Mucosa of rectum (tissue), 2 donors: ENCODE measurements around the gene PIP5K1B.

Source experiments
- H3K27ac ChIP-seq, 2 donors: one replicate each; pipeline ENCODE4 v1.7.0; 2013; ENCODE audit warnings: inconsistent platforms in 2 of 2, low read depth in 2 of 2, low read length in 2 of 2
- H3K27me3 ChIP-seq, 2 donors: one replicate each; pipeline ENCODE4 v1.7.0; 2013; ENCODE audit warnings: low read length in 2 of 2; ENCODE audit not compliant: control insufficient read depth in 2 of 2, insufficient read depth in 2 of 2
- H3K36me3 ChIP-seq, 2 donors: one replicate each; pipeline ENCODE4 v1.7.0; 2013; ENCODE audit warnings: low read length in 2 of 2; ENCODE audit not compliant: control insufficient read depth in 2 of 2, insufficient read depth in 2 of 2
- H3K4me1 ChIP-seq, 2 donors: one replicate each; pipeline ENCODE4 v1.7.0; 2013; ENCODE audit warnings: low read length in 2 of 2, mild to moderate bottlenecking in 1 of 2; ENCODE audit not compliant: control insufficient read depth in 2 of 2, insufficient read depth in 2 of 2
- H3K4me3 ChIP-seq, 2 donors: one replicate each; pipeline ENCODE4 v1.7.0; 2013; ENCODE audit warnings: low read length in 2 of 2
- H3K9ac ChIP-seq, 2 donors: one replicate each; pipeline ENCODE4 v1.7.0; 2013; ENCODE audit warnings: low read length in 2 of 2, low read depth in 1 of 2, mild to moderate bottlenecking in 1 of 2
- H3K9me3 ChIP-seq, 2 donors: one replicate each; pipeline ENCODE4 v1.7.0; 2013; ENCODE audit warnings: low read length in 2 of 2; ENCODE audit not compliant: control insufficient read depth in 2 of 2
- donor health status: healthy.
- donor health status: Normal muscosa, but diverticular disease.

Gene PIP5K1B

GRCh38 chr9:68746525-68746924 lies 41.5 kb downstream of the PIP5K1B start:
- Histone ChIP-seq H3K27me3 (no peaks in the 10 kb centered on the region), H3K4me1 (peaks cover 8 to 20% of the 10 kb centered on the region in 2 donors), H3K4me3 (no peak overlapping the region), H3K27ac (peak overlapping the region; percentile 44 to 61), H3K36me3 (peaks cover 5 to 10% of the 10 kb centered on the region in 2 donors), H3K9ac (no peak overlapping the region), H3K9me3 (no peaks in the 10 kb centered on the region)

DNA sequence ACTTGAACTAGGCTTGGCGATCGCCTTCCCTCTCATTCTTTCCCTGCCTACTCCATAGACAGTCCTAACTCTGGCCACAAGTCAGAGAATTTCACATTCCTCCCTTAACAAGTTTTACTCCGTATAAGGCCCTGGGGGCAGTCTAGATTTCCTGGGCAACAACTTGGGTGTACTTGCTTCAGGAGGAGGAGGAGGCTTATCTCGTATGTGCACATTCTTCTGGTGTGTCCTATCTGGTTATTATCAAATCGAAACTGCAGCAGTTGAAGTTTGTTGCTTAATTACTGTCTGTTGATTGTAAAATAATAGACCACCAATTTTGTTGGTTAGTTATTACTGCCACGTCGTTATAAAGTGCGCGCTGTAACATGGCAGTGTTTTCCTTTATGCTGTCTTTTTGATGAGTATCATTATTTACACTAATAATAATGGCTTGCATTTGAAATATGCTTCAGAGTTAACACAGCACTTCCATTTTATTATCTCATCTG lies 42.0 kb downstream of the PIP5K1B start:
- H3K36me3 ChIP-seq = peaks cover 5 to 10% of the 10 kb centered on the region in 2 donors
- peak overlapping the region; percentile 44 to 61 for H3K27ac ChIP-seq
- no peaks in the 10 kb centered on the region for H3K27me3 ChIP-seq
- peaks cover 7 to 18% of the 10 kb centered on the region in 2 donors for H3K4me1 ChIP-seq
- peak overlapping the region in 1 of 2 donors; percentile 31 for H3K9ac ChIP-seq
- no peaks in the 10 kb centered on the region for H3K9me3 ChIP-seq
- H3K4me3 ChIP-seq = peak overlapping the region in 1 of 2 donors; percentile 29

GRCh38 chr9:68749135-68749534 lies 44.1 kb downstream of the PIP5K1B start:
- Histone ChIP-seq H3K4me1 (peaks cover 7 to 13% of the 10 kb centered on the region in 2 donors), H3K9me3 (no peaks in the 10 kb centered on the region)

DNA sequence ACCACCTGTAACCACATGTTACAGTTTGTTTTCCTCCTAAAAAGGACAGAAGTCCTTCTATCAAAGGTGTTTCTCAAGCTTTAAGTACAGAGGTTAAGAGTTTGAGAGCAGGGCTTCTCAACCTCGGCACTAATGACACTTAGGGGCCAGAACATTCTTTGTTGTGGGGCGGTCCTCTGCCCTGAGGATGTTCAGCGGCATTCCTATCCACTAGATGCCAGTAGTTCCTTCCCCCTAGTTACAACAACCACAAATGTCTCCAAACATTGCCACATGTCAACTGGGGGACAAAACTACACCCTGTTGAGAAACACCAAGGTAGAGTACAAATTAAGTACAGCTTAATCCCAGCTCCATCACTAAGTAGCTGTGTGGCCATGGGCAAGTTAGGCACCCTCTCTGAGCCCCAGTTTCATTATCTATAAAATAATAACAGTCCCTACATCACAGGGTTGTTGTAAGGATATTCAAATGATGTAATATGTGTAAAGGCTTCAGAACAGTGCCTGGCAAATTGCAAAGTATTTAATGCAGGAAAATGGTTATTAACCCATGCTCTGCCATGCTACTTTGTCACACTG lies 44.6 kb downstream of the PIP5K1B start:
- peaks cover 7 to 13% of the 10 kb centered on the region in 2 donors for H3K4me1 ChIP-seq
- H3K9ac ChIP-seq = no peak overlapping the region
- H3K9me3 ChIP-seq = no peaks in the 10 kb centered on the region
- H3K36me3 ChIP-seq = peaks cover 5 to 7% of the 10 kb centered on the region in 2 donors
- no peak overlapping the region for H3K27ac ChIP-seq
- H3K4me3 ChIP-seq = no peak overlapping the region
- H3K27me3 ChIP-seq = no peaks in the 10 kb centered on the region

More at GRCh38 chr9:68749135-68749534, 44.1 kb downstream of the PIP5K1B start:
- peaks cover 5 to 7% of the 10 kb centered on the region in 2 donors for H3K36me3 ChIP-seq
- no peak overlapping the region for H3K4me3 ChIP-seq
- H3K9ac ChIP-seq = no peak overlapping the region
- H3K27me3 ChIP-seq = no peaks in the 10 kb centered on the region
- H3K27ac ChIP-seq = no peak overlapping the region

DNA sequence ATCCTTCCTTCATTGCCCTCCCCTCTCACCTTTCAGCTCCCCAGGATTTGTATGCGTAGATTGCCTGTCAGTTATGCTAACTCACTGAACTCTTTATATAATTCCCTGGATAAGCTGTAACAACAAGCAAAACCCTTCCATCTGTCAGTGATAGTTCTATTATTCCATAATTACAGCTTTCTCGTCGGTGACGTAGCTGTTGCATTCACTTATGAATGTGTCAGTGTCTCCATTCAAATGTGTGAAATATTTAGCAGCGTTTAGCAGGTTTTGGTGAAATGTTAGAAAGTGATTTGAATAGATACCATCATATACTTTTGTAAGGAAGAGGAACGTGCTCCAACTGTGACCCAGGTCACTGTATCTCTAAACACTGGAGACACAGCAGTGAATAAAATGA lies 45.2 kb downstream of the PIP5K1B start:
- H3K27ac ChIP-seq = no peak overlapping the region
- peaks cover 7 to 13% of the 10 kb centered on the region in 2 donors for H3K4me1 ChIP-seq
- H3K27me3 ChIP-seq = no peaks in the 10 kb centered on the region
- no peak overlapping the region for H3K4me3 ChIP-seq
- H3K9ac ChIP-seq = no peak overlapping the region
- peaks cover 3 to 4% of the 10 kb centered on the region in 2 donors for H3K36me3 ChIP-seq
- no peaks in the 10 kb centered on the region for H3K9me3 ChIP-seq

GRCh38 chr9:68750786-68751185 lies 45.7 kb downstream of the PIP5K1B start:
- Histone ChIP-seq H3K4me3 (no peak overlapping the region), H3K27ac (no peak overlapping the region), H3K4me1 (peaks cover 10 to 13% of the 10 kb centered on the region in 2 donors), H3K36me3 (peaks cover 0 to 4% of the 10 kb centered on the region in 2 donors), H3K9ac (no peak overlapping the region), H3K9me3 (no peaks in the 10 kb centered on the region), H3K27me3 (no peaks in the 10 kb centered on the region)

- H3K27ac ChIP-seq = no peak overlapping the region
These were observed 46.5 kb downstream of the PIP5K1B start for GRCh38 chr9:68751556-68751955.

GRCh38 chr9:68755051-68755450 lies 50.0 kb downstream of the PIP5K1B start:
- H3K27ac ChIP-seq = no peak overlapping the region

More at GRCh38 chr9:68751556-68751955, 46.5 kb downstream of the PIP5K1B start:
- no peaks in the 10 kb centered on the region for H3K9me3 ChIP-seq
- no peak overlapping the region for H3K4me3 ChIP-seq
- no peak overlapping the region for H3K9ac ChIP-seq
- H3K4me1 ChIP-seq = peaks cover 8 to 11% of the 10 kb centered on the region in 2 donors
- H3K27me3 ChIP-seq = no peaks in the 10 kb centered on the region
- peaks cover 0 to 4% of the 10 kb centered on the region in 2 donors for H3K36me3 ChIP-seq

DNA sequence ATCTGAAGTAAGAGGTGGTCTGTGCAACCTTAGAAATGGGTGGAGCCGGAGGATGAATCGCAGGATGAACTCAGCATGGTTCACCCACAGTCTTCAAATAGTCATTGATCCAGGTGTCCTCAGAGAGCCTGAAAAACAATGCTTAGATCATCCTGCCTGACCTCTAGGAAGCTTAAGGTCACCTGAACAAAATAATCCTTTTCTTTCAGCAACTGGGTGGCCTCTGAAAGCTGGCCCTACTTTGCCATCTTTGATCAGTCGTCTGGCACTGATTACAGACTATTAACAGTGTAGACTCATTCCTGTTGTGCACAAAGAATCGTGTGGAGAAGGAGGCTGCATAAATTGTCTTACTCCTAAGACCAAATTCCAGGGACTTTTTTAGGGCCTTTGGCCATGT lies 50.7 kb downstream of the PIP5K1B start:
- Histone ChIP-seq H3K27ac (no peak overlapping the region), H3K36me3 (peaks cover 0 to 2% of the 10 kb centered on the region in 2 donors), H3K4me3 (no peak overlapping the region), H3K9me3 (no peaks in the 10 kb centered on the region), H3K27me3 (no peaks in the 10 kb centered on the region), H3K9ac (no peak overlapping the region), H3K4me1 (peaks cover 0 to 3% of the 10 kb centered on the region in 2 donors)

More at GRCh38 chr9:68755051-68755450, 50.0 kb downstream of the PIP5K1B start:
- peaks cover 0 to 3% of the 10 kb centered on the region in 2 donors for H3K4me1 ChIP-seq
- no peak overlapping the region for H3K9ac ChIP-seq
- H3K9me3 ChIP-seq = no peaks in the 10 kb centered on the region
- H3K36me3 ChIP-seq = no peaks in the 10 kb centered on the region
- no peaks in the 10 kb centered on the region for H3K27me3 ChIP-seq
- H3K4me3 ChIP-seq = no peak overlapping the region

GRCh38 chr9:68759981-68760673 lies 55.1 kb downstream of the PIP5K1B start:
- Histone ChIP-seq H3K36me3 (peaks cover 0 to 2% of the 10 kb centered on the region in 2 donors), H3K9ac (no peak overlapping the region), H3K9me3 (no peaks in the 10 kb centered on the region), H3K27me3 (no peaks in the 10 kb centered on the region), H3K4me1 (peaks cover 0 to 3% of the 10 kb centered on the region in 2 donors), H3K27ac (no peak overlapping the region), H3K4me3 (no peak overlapping the region)
